ENCODE measurements around the gene DNAJC19. TPM values are rescaled to one million over a fixed set of nuclear protein-coding genes. Genes with fewer than 3 reads are reported as not detected.
"Not testable (repeated sequence)": the region's sequence is repeated elsewhere in the genome, so short reads cannot be mapped to it uniquely, and the experiment has no call there.

The DNAJC19 gene
- total RNA-seq, result 39.3 and 45.0 TPM in 2 replicates

DNA sequence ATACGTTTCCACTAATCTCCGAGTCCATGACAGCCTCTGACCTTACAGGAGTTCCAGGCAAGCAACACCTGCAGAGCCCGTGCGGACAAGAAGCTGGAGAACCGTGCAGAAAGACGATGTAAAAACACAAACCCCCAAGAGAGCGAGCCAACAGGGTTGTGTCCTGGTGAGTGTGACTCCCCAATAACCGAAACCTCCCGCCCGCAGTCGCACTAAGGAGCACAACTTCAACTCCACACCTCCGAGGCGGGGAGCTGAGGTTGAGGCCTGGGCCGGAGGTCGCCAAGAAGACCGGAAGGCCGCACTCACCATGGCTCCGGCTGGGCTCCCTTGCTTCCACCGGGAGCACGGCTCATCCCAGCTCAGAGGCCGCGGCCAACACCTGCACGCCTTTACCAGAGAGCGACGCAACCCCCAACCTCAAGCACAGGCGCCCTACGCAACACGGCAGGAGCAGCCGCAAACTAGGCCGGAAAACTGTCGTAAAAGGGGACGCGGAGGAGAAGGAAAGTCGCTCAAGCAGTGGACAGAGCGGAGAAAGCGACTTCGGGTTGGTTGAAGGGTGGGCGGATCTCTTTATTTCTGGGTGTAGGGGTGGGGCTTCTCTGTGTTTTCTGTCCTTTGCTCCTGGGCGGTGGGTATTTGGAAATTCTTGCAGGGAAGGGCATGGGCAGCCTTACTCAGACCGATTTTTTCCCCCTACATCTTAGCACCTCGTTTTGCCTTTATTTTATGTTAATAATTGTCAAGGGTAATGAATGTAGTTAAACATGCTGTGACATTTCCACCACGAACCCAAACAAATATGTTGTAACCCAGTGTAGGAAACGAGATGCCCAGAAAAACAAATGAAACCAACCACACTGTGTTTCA lies at the start of gene DNAJC19:
Gene DNAJC19, minus strand, starts transcription at position 446 of the 873 bp plus-strand sequence. Its CDS starts 134 bp downstream, at position 312.
- intact Hi-C loops (cut with micrococcal nuclease), result loop anchor here (1.0 to 10.0 kb wide), 7 partner anchors 23 to 1643 kb away; partner anchors contain the start of genes FXR1, MRPL47, NDUFB5 and TTC14

DNA sequence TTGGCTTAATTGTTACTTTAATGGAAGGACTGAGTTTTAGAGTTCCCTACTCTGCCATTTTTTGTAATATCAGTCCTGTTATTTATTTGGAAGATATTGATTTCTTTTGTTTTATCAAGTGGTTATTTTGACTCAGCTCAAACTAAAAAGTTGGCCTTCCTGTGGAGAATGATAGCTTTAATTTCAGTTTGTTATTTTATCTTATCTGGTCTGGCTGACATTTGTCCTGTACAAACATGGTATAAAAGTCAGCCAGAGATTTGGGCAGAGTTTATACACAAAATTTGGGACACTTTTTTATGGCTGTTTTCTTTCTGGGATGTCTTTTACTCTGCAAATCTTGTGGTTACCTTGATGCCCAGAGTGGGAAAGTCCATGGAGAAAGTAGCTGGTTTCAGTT lies 41.4 kb upstream of the DNAJC19 start:
- intact Hi-C loops (cut with micrococcal nuclease), result no loop called here

DNA sequence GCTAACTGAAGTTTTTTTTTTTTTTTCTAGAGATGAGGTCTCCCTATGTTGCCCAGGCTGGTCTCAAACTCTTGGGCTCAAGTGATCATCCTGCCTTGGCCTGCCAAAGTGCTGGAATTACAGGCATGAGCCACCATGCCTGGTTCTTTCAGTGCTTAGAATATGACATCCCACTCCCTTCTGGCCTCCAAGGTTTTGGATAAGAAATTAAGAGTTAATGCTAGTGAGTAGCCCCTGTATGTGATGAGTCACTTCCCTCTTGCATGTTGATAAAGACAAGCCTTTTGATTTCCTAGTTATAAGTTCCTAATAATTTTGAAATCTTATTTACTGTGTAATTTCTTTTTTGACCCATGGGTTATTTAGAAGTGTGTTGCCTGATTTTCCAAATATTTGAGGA lies 35.7 kb upstream of the DNAJC19 start:
- intact Hi-C loops (cut with micrococcal nuclease), result no loop called here

DNA sequence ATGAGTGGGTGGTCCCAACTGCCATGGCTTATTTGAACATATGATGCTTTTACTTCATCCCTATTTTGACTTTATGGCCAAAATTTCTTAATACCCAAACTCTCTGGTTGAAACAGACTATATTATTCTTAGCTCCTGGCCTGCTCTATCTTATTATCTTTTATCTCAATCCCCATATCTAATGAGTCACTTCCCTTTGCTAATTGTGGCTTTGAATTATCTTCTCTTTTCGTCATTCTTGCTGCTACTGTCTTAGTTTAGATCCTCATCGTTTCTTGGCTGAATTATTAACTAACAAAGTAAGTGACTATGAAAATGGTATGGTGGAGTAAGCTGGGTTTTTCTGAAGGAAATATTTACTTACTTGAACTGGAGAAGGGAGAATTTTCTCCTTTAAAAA lies 28.2 kb upstream of the DNAJC19 start:
- intact Hi-C loops (cut with micrococcal nuclease), result no loop called here

DNA sequence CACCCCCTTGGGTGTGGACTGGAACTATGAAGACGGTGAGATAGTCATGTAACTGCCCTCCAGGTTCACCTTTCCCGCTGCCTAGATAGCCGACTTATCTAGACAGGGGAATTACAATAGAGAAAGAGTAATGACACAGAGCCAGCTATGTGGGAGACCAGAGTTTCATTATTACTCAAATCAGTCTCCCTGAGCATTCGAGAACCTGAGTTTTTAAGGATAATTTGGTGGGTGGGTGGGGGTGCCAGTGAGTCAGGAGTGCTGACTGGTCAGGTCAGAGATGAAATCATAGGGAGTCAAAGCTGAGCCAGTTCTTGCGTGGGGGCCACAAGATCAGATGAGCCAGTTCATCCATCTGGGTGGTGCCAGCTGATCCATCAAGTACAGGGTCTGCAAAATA lies 19.7 kb upstream of the DNAJC19 start:
- intact Hi-C loops (cut with micrococcal nuclease), result no loop called here

DNA sequence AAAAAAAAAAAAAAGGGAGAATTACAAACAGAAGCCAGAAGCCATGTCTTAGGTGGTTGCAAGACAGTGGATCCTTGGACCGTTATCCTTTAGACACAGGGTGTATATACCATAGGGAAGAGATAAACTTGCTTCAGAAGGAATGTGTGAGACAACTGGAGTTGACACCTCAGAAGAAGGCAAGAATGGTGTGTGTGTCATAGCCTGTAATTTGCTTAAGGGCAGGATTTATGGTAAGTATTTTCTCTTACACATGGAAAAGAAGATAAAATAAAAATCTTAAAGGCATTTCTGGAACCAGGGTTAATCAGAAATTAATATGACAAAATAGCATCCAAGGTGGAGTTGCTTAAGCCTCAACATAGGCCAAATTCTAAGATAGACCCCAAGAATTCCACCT lies 19.3 kb upstream of the DNAJC19 start:
- intact Hi-C loops (cut with micrococcal nuclease), result no loop called here

DNA sequence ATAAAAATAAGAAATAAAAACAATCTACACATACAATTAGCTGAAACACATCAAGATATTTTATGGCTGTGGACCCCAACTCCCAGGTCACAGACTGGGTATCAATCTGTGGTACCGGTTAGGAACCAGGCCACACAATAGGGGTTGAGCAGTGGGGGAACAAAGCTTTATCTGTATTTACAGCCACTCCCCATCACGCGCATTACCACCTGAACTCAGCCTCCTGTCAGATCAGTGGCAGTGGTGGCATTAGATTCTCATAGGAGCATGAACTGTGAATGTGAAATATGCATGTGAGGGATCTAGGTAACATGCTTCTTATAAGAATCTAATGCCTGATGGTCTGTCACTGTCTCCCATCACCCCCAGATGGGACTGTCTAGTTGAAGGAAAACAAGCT lies 17.7 kb upstream of the DNAJC19 start:
- intact Hi-C loops (cut with micrococcal nuclease), result no loop called here

DNA sequence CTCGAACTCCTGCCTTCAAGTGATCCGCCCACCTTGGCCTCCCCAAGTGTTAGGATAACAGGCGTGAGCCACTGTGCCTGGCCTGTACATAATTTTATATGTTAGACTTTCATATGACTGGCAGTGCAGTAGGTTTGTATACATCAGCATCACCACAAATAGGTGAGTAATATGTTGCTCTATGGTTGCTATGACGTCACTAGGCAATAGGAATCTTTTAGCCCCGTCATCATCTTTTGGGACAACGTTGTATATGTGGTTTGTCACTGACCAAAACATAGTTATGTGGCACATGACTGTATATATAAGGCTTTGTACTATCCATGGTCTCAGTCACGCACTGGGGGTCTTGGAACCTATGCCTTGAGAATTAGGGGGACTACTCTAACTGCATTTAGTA lies 17.0 kb upstream of the DNAJC19 start:
- intact Hi-C loops (cut with micrococcal nuclease), result no loop called here

DNA sequence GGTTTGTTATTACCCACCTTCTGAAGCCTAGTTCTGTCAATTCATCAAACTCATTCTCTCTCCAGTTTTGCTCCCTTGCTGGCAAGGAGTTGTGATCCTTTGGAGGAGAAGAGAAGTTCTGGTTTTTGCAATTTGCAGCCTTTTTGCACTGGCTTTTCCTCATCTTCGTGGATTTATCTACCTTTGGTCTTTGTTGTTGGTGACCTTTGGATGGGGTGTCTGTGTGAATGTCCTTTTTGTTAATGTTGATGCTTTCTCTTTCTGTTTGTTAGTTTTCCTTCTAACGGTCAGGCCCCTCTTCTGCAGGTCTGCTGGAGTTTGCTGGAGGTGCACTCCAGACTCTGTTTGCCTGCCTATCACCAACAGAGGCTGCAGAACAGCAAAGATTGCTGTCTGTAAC lies 13.9 kb upstream of the DNAJC19 start:
- intact Hi-C loops (cut with micrococcal nuclease), result not testable (repeated sequence)

DNA sequence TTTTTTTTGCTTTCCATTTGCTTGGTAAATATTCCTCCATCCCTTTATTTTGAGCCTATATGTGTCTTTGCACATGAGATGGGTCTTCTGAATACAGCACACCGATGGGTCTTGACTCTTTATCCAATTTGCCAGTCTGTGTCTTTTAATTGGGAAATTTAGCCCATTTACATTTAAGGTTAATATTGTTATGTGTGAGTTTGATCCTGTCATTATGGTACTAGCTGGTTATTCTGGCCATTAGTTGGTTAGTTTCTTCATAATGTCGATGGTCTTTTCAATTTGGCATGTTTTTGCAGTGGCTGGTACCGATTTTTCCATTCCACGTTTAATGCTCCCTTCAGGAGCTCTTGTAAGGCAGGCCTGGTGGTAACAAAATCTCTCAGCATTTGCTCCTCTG lies 12.8 kb upstream of the DNAJC19 start:
- intact Hi-C loops (cut with micrococcal nuclease), result not testable (repeated sequence)

DNA sequence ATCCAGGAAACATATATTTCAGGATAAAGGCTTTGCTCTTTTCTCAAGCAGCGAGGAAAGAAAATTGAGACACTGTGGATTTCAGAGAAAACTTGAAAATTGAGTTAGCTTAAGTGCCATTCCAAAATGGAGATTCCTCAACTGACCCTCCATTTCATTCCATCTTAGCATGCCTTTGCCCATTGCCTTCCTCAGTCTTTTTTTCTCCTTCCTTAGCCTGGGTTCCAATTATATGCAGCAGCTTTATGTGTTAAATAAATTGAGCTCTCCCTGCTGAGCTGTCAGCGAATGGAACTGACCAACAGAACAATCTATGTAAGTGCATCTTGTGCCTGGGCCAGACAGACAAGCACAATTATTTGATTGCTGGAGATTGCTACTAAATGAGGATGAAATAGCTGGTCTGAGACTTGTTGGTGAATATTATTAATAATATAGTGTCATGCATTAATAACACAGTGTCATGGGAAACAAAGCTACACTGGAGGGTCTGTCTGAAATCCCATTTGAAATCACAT lies 6.9 kb upstream of the DNAJC19 start:
- intact Hi-C loops (cut with micrococcal nuclease), result no loop called here

DNA sequence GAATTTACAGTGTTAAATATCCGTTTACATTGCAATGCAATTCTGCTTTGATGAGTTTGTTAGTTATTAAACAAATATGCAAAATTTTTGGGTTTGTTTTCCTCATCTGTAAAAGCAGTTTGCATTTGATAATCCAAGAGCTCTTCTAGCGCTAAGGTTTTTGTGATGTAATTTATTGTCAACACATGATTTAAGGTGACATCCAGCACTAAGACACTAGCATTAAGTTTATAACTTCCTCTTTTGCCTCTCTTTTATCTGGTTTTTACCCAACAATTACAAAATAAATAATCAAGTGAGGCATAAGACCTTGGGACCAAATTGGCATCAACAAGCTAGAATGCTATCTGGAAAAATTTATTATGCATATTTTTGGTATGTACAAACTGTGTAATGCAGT lies 969 bp upstream of the DNAJC19 start:
- intact Hi-C loops (cut with micrococcal nuclease), result no loop called here

DNA sequence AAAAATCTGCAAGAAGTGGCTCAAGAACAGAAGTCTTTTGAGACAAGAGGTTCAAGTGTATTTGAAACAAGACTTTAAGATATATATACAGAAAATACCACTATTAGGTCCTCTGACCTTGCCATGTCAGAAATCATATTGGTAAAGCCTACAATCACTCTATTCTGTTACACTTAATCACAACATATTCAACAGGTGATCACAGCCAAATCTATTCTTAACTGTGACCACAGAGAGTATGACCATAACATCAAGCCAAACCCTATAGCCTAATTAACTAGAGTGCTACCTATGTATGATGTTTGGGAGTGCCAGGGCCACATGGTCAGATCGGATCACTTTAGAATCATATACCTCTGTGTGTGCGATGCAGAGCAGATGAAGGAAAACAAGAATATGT lies 2.2 kb downstream of the DNAJC19 start:
- intact Hi-C loops (cut with micrococcal nuclease), result loop anchor here (5.0 to 10.0 kb wide), 2 partner anchors 35 to 1383 kb away; partner anchors contain the start of genes MRPL47 and NDUFB5

DNA sequence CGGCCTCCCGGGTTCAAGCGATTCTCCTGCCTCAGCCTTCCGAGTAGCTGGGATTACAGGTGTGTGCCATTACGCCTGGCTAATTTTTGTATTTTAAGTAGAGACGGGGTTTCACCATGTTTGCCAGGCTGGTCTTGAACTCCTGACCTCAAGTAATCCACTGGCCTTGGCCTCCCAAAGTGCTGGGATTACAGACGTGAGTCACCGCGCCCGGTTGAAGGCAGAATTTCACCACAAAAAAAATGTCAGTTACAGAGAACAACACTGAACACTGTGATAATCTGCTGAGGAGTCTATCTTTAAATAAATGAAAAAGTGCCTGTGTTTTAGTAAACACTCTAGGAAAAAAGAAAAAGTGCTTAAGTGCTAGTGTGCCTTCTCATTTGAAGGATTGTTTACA lies 3.2 kb downstream of the DNAJC19 start:
- intact Hi-C loops (cut with micrococcal nuclease), result loop anchor here (5.0 to 10.0 kb wide), 2 partner anchors 34 to 1382 kb away; partner anchors contain the start of genes MRPL47 and NDUFB5

DNA sequence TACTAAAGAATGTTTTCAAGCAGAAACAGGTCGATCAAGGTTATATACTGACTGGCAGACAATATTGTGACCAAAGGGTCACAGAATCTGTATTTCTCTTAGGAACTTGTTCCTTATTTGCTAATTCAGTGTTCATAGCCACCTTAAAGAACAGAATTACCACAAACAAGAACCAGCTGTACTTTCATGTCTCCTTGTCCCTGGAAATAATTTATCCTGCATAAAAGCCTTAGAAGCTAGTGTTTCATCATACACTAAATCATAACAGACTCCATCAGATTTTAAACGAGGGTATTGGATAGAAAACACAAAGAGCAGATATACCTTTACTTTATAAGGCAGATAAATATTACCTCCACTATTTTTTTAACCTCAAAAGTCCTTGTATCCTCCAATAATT lies 6.4 kb downstream of the DNAJC19 start:
- intact Hi-C loops (cut with micrococcal nuclease), result loop anchor here (10.0 kb wide), 1 partner anchor 1378 kb away; the partner anchor contains the start of genes MRPL47 and NDUFB5

DNA sequence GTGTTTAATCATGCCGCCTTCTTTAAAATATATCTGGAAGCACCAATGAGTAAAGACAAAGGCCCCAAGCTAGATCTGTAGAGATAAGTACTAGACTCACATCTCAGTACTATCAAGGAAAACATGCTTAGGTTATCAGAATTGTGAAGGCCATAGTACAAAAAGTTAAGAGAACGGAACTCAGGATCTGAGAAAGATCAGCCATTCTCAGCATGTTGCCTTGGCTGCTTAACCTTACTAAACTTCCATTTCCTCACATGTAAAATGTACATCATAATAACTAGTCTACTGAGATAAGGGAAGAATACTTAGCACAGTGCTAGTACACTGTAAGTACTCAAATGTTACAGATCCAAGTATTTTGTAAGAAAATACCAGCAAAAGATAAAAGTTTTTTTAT lies 7.6 kb downstream of the DNAJC19 start:
- intact Hi-C loops (cut with micrococcal nuclease), result loop anchor here (10.0 kb wide), 1 partner anchor 1377 kb away; the partner anchor contains the start of genes MRPL47 and NDUFB5

DNA sequence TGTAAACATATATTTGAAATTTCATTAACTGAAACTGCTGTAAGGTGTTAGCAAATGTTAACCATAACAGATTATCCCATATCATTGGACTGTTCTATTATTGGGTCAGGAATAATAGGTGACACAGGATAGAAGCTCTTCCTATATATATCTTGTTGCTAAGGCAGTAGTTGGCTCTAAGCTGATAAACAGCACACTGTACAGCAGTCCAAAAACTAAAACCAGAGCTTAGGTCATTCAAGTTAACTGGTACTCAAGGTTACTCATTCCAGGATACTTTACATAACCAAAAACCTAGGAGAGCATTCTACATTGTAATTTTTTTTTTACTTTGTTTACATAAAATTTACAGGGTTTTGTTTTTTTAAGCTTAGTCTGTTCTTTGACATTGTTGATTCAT lies 8.9 kb downstream of the DNAJC19 start:
- intact Hi-C loops (cut with micrococcal nuclease), result loop anchor here (10.0 kb wide), 1 partner anchor 1376 kb away; the partner anchor contains the start of genes MRPL47 and NDUFB5

DNA sequence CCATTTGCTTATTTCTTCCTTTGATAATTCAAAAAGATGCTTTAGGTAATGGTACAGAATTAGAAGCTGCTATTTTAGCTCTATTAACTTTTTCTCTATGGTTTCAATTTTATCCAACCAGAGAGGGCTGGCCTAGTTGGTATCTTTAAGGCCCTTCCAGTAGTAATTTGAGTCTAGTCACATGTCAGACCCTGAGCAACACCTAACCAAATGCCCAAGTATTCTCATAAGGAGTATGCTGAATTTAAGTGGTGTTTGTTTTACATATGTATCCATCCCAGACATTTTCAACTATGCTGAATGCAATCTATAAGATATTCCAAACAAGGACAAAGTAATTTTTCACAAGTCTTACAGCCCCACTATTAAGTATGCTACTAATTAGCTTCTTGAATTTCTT lies 9.6 kb downstream of the DNAJC19 start:
- intact Hi-C loops (cut with micrococcal nuclease), result loop anchor here (10.0 kb wide), 1 partner anchor 1375 kb away; the partner anchor contains the start of genes MRPL47 and NDUFB5

DNA sequence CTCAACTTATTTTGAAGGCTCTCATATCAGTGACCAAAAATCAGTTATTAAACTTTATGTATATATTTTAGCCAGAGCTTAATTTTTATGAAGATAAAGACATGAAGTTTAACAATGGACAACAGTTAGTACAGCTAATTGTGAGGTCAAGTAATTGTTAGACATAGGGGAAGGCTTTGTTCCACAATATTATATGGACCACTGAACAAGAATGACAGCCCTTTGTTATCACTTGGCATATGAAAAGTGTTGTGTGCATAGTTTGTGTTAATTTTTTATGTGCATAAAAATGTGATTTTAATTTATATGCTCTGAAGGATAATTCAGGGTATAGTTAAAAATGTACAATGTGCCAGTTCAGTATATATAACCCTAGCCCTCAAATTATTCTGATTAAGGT lies 12.0 kb downstream of the DNAJC19 start:
- intact Hi-C loops (cut with micrococcal nuclease), result no loop called here

DNA sequence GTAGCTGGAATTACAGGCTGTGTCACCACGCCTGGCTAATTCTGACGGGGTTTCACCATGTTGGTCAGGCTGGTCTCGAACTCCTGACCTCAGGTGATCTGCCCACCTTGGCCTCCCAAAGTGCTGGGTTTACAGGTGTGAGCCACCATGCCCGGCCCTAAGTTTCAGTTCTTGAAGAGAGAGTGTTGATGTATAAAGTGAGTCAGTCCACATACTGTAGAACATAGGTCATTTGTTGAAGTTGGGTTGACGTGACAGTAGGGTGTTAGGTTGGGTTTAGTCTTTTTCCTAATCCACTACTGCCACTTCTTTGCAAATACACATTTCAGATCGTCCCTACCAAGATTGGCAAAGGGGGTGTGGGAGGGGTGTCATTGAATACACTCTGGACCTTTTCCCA lies 15.2 kb downstream of the DNAJC19 start:
- intact Hi-C loops (cut with micrococcal nuclease), result no loop called here

DNA sequence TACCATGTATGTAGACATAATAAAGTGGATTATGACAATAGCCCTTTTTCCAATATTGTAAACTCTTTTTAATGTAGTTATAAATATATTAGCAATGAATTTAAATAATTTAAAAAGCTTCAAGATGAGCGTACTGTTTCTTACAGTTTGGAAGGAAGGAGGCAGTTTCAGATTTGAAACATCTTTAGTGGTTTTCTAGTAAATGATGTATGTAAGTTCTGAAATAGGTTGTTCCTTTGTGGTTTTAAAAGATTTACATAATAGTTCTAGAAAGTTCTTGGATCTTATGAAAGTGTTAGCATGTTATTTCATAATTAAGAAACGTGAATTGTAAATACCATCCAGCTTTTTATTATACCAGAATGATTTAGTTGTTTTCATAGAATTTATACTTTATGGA lies 16.0 kb downstream of the DNAJC19 start:
- intact Hi-C loops (cut with micrococcal nuclease), result no loop called here

DNA sequence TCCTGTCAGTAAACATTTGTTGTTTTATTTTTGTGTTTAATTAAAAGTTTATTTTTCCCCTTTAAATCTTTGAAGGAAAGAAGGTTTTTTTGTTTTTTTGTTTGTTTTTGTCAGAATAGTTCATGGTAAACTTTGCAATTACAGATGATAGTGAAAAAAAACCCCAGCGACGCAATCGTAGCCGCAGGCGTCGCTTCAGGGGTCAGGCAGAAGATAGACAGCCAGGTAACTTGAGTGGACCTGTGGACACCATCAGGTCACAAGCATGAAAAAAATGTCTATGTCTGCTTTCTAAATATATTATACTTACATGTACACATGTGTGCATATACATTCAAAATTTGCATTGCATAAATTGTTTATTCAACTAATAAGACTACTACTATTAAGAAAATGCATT lies 18.6 kb downstream of the DNAJC19 start:
- intact Hi-C loops (cut with micrococcal nuclease), result no loop called here

All from T-helper 2 cell treated with Interferon-gamma antibody and Interleukin-4, amounts not matched to agents 100 ng/mL and 5 ng/mL, for 36 hours (primary cell).